DMS114 treated with DMSO at 0.1 percent for 48 hours (cell line): Measurements from ENCODE around the gene SERPINA3.
"Not testable (repeated sequence)": the region's sequence is repeated elsewhere in the genome, so short reads cannot be mapped to it uniquely, and the experiment has no call there.

Experiments
- DNase-seq: peaks from one replicate; lab custom pipeline; 2025; ENCODE audit not compliant: unreplicated experiment; lab: John Stamatoyannopoulos, UW

The SERPINA3 gene

DNA sequence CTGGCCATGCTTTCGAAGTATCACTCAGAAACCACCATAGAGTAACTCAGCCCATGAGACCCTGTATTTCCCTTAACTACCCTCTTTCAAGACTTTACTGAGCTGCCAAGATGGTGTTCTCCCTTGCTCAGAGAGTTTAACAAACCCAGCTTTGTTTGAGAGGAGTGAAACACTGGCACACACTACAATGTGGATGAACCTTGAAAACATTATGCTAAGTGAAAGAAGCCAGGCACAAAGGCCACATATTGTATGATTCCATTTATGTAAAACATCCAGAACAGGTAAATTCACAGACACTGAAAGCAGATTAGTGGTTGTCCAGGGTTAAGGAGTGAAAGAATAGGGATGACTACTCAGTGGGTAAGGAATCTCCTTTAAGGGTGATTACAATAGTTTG lies 18.9 kb downstream of the SERPINA3 start:
- DNase-seq, result no peak

DNA sequence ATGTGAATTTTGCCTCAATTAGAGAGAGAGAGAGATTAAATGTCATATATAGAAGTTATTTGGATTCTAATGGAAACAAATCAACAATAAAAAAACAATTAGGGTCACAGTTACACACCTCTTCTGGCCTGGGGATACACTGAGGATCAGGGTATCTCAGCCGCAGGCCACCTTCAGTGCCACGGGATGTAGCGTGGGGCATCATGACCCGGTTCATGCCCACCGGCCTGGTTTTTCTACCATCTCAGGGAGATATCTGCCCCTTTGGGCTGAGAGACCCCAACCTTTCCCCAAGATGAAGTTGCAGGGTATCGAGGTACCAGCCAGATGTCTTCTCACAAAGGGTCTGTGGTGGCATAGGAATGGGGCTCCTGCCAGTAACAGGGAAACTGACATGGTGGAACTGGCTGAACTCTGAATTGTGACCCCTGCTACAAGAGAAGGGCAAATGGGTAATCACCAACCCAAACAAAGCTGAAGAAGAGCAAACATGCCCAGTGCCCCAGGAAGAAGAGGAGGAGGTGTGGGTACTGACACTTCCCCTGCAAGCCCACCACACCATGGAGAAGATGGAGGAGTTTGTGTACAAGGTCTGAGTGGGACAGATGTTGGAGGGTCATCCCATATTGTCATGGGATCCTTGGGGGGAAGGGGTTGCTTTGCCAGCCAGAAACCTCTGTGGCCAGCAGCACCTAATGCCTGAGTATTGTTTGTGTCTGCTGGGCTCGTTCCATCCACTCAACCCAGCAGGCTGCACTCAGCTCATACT lies 19.5 kb downstream of the SERPINA3 start:
- DNase-seq, result no peak

DNA sequence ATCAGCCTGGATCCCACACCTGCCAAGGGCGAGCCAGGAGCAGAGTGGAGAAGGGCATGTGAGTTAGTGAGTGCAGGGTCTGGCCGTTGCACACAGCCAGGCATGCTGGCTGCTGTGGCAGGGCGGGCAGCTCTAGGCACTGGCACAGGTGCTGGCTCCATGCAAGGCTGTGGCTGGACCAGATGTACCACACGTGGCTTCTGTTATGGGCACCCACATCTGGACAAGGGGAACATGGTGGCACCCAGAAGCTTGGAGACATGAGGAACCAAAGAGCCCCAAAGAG lies 20.1 kb downstream of the SERPINA3 start:
- no peak for DNase-seq

DNA sequence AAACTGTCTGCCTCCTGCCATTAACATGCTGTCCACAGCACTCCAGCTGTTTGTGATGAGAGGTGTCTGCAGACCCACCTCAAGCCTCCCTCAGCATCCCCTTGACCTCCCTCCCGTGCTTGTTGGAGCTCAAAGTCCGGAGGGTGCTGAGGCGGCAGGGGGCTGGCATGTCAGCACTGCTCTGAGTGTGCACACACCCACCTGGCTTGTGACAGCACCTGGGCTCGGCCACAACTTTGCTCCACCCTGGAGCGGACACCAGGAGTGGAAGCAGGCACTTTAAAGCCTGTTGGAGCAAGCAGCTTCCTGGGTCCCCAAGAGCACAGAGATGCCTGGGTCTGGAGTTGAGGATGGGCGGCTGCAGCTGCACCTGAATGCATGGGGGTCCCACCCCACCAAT lies 20.9 kb downstream of the SERPINA3 start:
- DNase-seq, result no peak

DNA sequence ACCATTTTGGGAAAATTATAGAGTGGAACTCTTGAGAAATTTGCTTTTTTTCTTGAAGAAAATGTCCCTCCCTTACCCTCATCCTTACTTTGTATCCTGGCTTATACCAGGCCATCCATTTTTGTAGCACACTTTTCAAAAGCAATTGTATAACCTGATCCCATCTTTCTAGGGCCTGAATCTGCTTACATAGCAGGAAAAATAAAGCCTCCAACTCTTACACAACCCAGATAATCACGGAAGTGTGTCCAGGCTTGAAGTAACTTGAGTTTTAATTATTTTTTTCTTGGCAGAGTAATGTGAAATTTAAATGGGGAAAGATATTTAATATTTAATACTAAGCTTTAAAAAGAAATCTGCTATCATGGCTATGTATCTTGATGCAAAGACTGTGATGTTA lies 23.0 kb downstream of the SERPINA3 start:
- no peak for DNase-seq

DNA sequence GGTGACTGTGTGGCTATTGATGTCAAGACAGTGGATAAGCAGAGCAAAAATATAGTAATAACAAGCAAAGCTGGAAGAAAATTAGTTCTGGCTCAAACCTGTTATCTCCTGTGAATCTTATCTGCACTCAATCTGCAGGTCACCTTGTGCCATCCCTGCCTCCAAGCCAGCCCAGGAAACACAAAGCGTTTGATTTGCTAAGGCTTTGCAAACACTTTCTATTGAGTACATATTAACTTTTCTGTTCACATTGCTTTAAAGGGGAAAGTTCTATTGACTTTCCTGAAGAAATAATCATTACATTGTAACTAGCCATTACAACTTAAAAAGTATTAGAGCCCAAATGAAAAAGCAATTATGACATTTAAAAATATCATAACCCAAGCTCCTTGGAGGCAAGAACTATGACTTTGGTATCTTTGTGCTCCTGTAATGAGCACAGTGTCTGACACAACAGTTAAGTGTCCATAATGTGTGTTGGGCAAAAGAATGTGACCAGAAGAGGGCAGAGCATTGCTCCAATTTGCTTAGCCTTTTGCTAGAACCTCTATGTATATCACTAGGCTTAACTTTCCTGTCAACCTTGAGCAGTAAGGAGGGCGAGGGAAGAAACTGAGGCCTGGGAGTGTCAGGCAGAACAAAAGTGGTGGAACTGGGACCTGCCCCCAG lies 24.7 kb downstream of the SERPINA3 start:
- DNase-seq, result no peak

DNA sequence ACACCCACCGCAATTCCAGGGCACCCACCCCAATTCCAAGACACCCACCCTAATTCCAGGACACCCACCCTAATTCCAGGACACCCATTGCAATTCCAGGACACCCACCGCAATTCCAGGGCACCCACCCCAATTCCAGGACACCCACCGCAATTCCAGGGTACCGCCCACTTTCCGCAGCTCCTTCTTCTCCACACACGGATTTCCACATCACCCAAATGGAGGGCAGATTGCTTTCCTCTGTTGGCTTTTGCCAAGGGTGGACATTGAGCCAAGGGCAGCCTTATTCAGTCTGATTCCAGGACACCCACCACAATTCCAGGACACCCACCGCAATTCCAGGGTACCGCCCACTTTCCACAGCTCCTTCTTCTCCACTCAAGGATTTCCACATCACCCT lies 25.6 kb downstream of the SERPINA3 start:
- not testable (repeated sequence) for DNase-seq

DNA sequence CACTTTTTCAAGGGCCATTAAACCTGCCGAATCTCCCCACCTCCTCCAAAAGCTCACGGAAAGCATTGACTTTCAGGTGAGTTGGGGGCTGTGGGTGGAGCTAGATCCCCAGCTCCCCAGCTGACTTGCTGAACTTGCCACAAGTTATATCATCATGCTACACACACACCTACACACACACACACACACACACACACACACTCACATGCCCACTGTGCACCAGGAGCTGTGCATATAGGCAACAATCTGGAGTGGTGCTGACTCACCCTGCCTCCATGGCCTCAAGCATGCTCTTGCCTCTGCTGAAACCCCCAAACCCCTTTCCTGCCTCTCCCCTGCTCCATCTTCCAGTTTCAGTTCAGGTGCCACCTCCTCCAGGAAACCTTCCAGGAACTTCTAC lies 26.1 kb downstream of the SERPINA3 start:
- DNase-seq, result no peak

DNA sequence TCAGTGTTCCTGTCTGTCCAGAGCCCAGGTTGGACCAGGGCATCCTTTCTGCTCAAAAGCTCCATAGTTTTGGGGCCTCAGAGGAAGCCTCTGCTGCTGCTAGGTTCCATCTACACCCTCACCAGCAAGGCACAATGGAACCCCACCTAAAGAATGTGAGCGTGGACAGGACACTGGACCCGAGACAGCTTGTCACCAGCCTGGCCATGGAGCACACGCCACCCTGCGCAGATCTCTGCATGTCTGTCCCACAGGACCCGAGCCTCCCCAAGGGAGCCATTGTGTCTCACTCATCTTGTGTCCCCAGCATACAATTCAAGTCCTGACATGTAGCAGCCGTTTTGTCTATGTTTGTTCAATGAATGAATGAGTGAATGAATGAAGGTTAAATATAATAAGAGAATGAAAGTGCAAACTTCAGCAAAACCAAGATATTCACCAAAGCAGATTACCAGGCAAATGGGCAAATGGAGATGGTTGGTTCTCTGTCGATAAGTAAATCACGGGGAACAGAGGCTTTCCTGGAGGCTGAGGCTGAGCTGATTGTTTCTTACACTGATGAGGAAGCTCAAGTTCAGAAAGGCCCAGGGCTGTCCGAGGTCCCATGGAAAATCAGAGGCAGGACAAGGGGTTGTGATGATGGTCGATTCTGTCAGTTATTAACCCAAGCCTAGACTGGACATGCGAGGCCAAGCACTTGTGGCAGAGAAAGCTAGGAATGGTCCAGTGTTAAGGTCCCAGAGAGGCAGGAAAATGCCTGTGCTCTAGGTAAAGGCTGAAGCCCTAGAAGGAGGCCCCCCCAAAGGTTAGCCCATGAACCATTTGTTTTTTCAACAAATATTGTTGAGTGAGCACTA lies 27.0 kb downstream of the SERPINA3 start:
- DNase-seq, result no peak

DNA sequence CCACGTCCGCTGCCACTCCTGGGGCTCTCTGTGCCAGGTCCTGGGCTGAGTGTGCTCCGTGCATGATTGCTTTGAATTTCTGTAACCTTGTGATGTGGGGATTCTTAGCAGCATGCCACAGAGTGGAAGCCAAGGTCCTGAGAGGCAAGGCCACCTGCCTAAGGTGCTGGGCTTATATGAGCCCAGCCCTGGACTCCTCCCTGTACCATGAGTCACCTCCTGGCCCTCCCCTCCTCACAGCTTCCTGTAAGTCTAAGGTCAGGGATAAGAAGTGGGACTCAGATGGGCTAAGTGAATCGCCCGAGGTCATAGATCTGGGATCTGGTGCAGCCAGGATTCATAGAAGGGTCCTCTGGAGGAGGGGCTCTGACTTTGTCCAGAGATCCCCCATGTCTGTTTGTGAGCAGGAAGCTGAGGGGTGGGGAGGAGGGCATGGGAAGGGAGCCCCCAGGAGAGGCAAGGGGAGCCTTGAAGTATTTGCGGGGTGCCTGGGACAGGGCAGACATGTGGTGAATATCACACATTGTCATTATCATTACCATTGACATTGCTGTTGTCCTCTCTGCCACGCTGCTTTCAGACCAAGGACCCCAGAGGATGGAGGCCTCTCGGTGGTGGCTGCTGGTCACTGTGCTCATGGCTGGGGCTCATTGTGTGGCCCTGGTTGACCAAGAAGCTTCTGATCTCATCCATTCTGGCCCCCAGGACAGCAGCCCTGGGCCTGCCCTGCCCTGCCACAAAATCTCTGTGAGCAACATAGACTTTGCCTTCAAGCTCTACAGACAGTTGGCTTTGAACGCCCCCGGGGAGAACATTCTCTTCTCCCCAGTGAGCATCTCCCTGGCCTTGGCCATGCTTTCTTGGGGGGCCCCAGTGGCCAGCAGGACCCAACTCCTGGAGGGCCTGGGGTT lies 28.8 kb downstream of the SERPINA3 start:
- no peak for DNase-seq

DNA sequence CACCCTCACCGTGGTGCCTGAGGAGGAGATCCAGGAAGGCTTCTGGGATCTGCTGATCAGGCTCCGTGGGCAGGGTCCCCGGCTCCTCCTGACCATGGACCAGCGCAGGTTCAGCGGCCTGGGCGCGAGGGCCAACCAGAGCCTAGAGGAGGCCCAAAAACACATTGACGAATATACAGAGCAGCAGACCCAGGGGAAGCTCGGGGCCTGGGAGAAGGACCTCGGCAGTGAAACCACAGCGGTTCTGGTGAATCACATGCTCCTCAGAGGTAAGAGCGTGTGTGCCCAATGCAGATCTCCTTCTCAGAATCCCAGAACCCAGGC lies 29.4 kb downstream of the SERPINA3 start:
- DNase-seq, result no peak

DNA sequence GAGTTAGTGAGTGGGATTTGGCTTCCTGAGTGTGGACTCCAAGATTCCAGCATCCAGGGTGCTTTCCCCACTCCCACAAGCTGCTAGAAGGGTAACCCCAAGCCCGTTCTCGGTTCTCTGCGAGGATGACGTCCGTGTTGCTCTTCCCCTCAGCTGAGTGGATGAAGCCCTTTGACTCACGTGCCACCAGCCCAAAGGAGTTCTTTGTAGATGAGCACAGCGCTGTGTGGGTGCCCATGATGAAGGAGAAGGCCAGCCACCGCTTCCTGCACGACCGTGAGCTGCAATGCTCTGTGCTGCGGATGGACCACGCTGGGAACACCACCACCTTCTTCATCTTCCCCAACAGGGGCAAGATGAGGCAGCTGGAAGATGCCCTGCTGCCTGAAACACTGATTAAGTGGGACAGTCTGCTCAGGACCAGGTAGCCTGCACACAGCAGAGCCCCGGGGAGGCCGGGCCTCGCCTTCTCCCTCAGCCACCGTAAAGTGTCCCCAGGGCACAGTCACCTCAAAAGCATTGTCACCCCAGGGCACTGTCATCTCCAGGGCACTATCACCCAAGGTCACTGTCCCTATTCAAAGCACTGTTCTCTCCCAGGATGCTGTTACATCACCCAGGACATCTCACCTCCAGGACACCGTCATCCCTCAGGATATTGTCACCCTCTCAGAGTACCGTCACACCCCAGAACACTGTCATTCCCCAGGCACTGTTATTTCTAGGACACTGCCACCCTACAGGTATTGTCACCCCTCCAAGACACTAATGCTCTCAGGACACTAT lies 31.3 kb downstream of the SERPINA3 start:
- DNase-seq, result no peak

DNA sequence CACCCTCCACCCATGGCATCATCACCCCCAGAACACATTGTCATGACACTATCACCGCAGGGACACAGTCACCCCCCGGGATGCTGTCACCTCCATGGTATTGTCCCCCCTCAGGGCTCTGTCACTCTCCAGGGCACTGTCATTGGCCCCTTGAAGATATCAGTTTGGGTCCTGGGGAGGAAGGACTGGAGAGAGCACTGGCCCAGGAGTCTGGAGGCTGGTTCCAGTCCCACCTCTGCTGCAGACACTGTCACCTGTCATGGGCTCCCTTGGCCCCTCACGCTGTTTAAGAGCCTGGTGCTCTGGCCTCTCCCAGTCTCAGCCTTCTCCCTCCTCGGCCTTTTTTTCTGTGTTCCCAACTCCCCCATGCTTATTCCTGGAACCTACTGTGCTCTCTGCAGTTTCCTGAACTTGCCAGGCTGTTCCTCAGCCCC lies 31.9 kb downstream of the SERPINA3 start:
- no peak for DNase-seq

DNA sequence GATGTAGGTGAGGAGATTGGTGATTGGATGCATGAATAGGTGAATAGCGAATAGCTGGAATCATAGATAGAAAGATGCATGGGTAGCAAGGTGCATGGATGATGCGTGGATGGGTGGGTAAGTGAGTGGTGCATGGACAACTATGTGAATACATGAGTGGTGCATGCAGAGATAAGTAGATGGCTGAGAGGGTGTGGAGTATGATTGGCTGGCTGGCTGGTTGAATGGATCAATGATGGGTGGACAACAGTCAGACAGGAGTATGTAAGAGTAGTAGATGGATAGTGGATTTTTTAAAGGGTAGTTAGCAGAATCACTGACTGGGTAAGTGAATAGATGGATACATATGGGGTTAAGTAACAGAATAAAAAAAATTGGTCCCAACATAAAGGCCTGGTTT lies 33.9 kb downstream of the SERPINA3 start:
- DNase-seq, result no peak

DNA sequence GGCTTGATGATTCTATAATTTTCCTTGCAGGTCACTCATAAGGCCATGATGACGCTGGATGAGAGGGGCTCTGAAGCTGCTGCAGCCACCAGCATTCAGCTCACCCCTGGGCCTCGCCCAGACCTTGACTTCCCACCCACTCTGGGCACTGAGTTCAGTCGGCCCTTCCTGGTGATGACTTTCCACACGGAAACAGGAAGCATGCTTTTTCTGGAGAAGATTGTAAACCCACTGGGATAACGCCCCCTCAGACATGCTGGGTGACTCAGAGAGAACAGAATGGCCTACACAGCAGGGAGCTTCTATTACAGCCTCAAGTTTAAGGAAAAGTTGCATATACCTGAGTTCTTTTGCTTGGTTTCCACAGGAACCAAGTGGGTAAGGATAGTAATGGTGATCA lies 34.3 kb downstream of the SERPINA3 start:
- DNase-seq, result no peak

DNA sequence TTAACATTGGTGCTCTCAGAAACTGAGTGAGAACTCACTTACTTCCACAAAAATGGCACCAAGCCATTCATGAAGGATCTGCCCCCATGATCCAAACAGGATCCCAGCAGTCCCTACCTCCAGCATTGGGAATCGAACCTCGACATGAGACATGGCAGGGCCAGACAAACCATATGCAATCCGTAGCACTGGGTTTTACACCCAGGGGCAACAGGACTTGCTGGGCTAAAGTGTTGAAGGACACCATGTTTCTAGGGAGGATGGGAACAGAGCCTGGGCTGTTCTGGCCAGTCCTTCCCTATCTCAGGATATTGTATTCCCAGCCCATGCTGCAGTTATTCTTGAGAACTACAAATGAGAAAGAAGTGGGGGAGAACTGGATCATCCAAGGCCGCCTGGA lies 36.6 kb downstream of the SERPINA3 start:
- no peak for DNase-seq

DNA sequence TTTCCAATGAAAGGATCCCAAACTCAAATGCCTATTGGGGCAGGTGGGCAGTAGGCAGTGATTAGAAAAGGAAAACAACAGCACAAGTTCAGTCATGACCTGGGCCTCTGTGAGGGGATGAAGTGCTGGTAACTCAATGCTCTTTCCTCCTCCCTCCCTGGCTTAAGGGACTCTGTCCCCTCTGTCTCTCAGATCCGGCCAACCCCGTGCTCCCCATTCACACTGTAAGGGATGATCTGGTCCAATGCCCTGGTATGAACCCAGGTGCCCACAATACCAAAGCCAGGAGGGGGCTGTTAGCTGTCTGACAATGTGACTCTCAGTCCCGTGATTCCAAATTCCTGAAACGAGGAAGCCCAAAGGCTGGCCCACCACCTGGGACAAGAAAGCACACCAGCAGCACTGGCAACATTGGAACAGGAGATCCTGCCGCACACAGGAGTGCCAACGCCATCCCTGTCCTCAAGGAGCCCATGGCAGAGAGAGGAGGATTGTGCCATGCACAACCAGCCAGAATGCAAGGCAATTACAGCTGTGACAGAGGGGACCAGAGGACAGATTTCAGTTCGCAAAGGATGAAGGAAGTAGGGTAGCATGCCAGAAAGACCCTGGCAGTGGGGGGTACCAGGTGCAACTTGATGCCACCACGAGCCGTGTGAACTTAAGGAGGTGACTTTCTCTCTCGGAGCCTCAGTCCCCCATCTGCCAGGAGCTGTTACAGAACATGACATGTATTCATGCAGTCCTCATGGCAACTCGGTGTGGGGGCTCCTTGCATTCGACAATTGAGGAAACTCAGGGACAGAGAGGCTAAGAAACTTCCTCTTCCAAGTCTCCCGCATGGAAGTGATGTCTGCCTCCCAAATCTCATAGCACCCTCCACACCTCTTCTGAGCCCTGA lies 37.6 kb downstream of the SERPINA3 start:
- no peak for DNase-seq

DNA sequence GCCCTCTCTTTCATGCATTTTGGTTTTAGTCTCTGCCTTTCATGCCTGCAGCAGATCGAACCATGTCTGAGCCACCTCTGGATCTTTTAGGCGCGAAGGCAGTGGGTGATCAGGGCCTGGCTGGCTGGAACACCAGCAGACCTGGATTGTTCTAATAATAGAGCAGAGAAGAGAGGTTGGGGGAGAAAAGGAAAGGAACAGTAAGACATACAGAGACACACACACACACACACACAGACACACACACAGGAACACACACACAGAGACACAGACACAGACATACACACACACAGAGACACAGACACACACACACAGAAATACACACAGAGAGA lies 38.2 kb downstream of the SERPINA3 start:
- no peak for DNase-seq
